Activated effector memory CD4-positive, alpha-beta T cell treated with Interleukin-2 at 50 U/mL for 16 hours (primary cell): ENCODE data around the gene AQP11.
A peak's percentile ranks its signal among the peaks of the same experiment; 100 is the strongest.
"Not testable (repeated sequence)": the region's sequence is repeated elsewhere in the genome, so short reads cannot be mapped to it uniquely, and the experiment has no call there.

ENCODE experiments used
- DNase-seq: peaks from one replicate; pipeline ENCODE4 v3.0.0-alpha.2; 2020

AQP11 gene

GRCh38 chr11:77593883-77594282 is 4.1 kb downstream of the AQP11 start:
- no peak for DNase-seq

GRCh38 chr11:77596626-77597025 is 6.9 kb downstream of the AQP11 start:
- no peak for DNase-seq

- DNase-seq: no peak
These were observed 8.4 kb downstream of the AQP11 start for GRCh38 chr11:77598195-77598594.

- no peak for DNase-seq
These were observed 12.8 kb downstream of the AQP11 start for GRCh38 chr11:77602381-77603088.

GRCh38 chr11:77604281-77604680 is 14.5 kb downstream of the AQP11 start:
- no peak for DNase-seq

GRCh38 chr11:77609234-77609633 is 19.5 kb downstream of the AQP11 start:
- no peak for DNase-seq

- no peak for DNase-seq
These were observed 22.2 kb downstream of the AQP11 start for GRCh38 chr11:77611921-77612320.

GRCh38 chr11:77617892-77618291 is 28.1 kb downstream of the AQP11 start:
- DNase-seq: no peak

GRCh38 chr11:77619576-77620198 is 29.9 kb downstream of the AQP11 start:
- DNase-seq: no peak

GRCh38 chr11:77630157-77630710 is 40.5 kb downstream of the AQP11 start:
- no peak for DNase-seq

- DNase-seq: not testable (repeated sequence)
These were observed 44.2 kb downstream of the AQP11 start for GRCh38 chr11:77633926-77634325.

GRCh38 chr11:77636731-77637344 is 47.1 kb downstream of the AQP11 start:
- DNase-seq: no peak

GRCh38 chr11:77637345-77638165 is 47.8 kb downstream of the AQP11 start, which contains the start of gene CLNS1A:
Gene CLNS1A (minus strand): TSS chr11:77637794. CDS start chr11:77637714, 80 bp downstream.
- peak; percentile 76 for DNase-seq

- no peak for DNase-seq
These were observed 52.5 kb downstream of the AQP11 start for GRCh38 chr11:77642228-77642627.

GRCh38 chr11:77644887-77645286 is 55.1 kb downstream of the AQP11 start:
- no peak for DNase-seq

- no peak for DNase-seq
These were observed 58.0 kb downstream of the AQP11 start for GRCh38 chr11:77647654-77648305.

- DNase-seq: no peak
These were observed 60.4 kb downstream of the AQP11 start for GRCh38 chr11:77650123-77650522.

- DNase-seq: no peak
These were observed 65.1 kb downstream of the AQP11 start for GRCh38 chr11:77654770-77655434.

GRCh38 chr11:77656362-77656761 is 66.6 kb downstream of the AQP11 start:
- DNase-seq: no peak

GRCh38 chr11:77658213-77659013 is 68.7 kb downstream of the AQP11 start:
- no peak for DNase-seq
